ENCODE measurements around the gene LKAAEAR1. TPM values are rescaled to one million over a fixed set of nuclear protein-coding genes. Genes with fewer than 3 reads are reported as not detected.

LKAAEAR1 gene
- total and polyA plus RNA-seq, 2 of the 13 experiments (the other 11 are each of a cell fraction or from before 2014, with no cell fraction given): not detected

GRCh38 chr20:64056889-64057627 lies 27.1 kb downstream of the LKAAEAR1 start (continued):
- peak; percentile 75; the same call in 1 of the 2 replicates for TF ChIP-seq TFDP1 (CRISPR knock-in tag; IDR thresholded peaks at IDR 0.05; ENCODE audit: borderline replicate concordance)
- TF ChIP-seq SNRNP70 (IDR thresholded peaks at IDR 0.05; ENCODE audit: low read depth, low read length): no peak
- no peak for TF ChIP-seq HNF4G (IDR thresholded peaks at IDR 0.05; ENCODE audit: borderline replicate concordance, low read depth, low read length)
- peak; percentile 48; the same call in 1 of the 2 replicates for TF ChIP-seq HNF4G (CRISPR knock-in tag; IDR thresholded peaks at IDR 0.05; ENCODE audit: borderline replicate concordance, low read depth)
- no peak for TF ChIP-seq CERS6 (CRISPR knock-in tag; IDR thresholded peaks at IDR 0.05)
- no peak for TF ChIP-seq ZEB1 (IDR thresholded peaks at IDR 0.05; ENCODE audit: insufficient replicate concordance, low read depth)
- peak; percentile 80; the same call in 1 of the 2 replicates for TF ChIP-seq NCOA1 (CRISPR knock-in tag; IDR thresholded peaks at IDR 0.05)
- no peak for TF ChIP-seq ZBTB3 (CRISPR knock-in tag; IDR thresholded peaks at IDR 0.05; ENCODE audit: borderline replicate concordance, low read depth)
- peak; percentile 4; the same call in 1 of the 2 replicates for TF ChIP-seq GATAD2A (CRISPR knock-in tag; IDR thresholded peaks at IDR 0.05)
- TF ChIP-seq ZNF280D (CRISPR knock-in tag; IDR thresholded peaks at IDR 0.05): no peak
- TF ChIP-seq BRCA1 (CRISPR knock-in tag; IDR thresholded peaks at IDR 0.05): no peak
- TF ChIP-seq ZNF510 (CRISPR knock-in tag; IDR thresholded peaks at IDR 0.05; ENCODE audit: low read depth): no peak
- no peak for TF ChIP-seq ZNF839 (CRISPR knock-in tag; IDR thresholded peaks at IDR 0.05; ENCODE audit: borderline replicate concordance)
- no peak; the same call in 1 of the 2 replicates for TF ChIP-seq ARID4A (CRISPR knock-in tag; IDR thresholded peaks at IDR 0.05; ENCODE audit: borderline replicate concordance)

Data from HepG2 (cell line).